ENCODE measurements around the gene CAPN8. TPM values are rescaled to one million over a fixed set of nuclear protein-coding genes. Genes with fewer than 3 reads are reported as not detected.

The CAPN8 gene
- total RNA-seq, 2 experiments from 2014 or later = 0.13 TPM; not detected in 1

DNA sequence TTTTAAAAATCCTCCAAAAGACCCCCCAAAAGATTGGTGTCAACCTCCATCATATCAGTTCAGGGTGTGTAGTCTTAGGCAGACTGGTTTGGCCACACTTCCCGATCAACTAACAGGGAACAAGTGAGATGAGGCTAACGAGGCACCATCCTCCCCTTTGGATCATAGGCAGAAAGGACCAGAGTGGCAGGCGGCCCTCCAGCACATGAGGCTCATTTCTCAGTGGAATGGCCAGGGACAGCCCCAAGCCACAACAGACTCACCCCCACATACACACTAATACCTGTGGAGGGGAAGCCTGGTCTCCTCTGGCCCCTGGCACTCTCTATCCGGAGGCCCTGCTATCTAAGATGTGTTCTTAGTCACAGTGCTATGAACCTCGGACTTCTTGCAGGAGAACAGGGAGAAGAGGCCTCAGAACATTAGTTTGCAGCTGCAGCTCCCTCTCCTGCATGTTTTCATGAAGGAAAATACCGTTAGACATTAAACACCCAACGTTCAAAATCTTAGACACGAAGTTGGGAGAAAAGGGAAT lies 29.6 kb upstream of the CAPN8 start:
- no peak for DNase-seq
- Mint-ChIP-seq H3K27ac (no peak overlapping the region), H3K27me3 (peaks cover 2% of the 10 kb centered on the region), H3K4me1 (peaks cover 10% of the 10 kb centered on the region), H3K4me3 (no peak overlapping the region), H3K9me3 (no peaks in the 10 kb centered on the region), H3K36me3 (ENCODE audit: low read depth) (no peaks in the 10 kb centered on the region)
- ChIA-PET CTCF (interaction anchor here (0.9 to 2.8 kb wide), 11 partner anchors 8 to 564 kb away, joined by 3 to 21 read pairs (median 6); no protein-coding TSS in a partner anchor), POLR2A (interaction anchor here (0.9 kb wide), 1 partner anchor 9 kb away, joined by 3 read pairs; no protein-coding TSS in a partner anchor)

- peaks cover 1% of the 10 kb centered on the region for H3K4me1 Mint-ChIP-seq
- H3K36me3 Mint-ChIP-seq (ENCODE audit: low read depth) = no peaks in the 10 kb centered on the region
- POLR2A ChIA-PET = no interaction called here
- peaks cover 14% of the 10 kb centered on the region for H3K27me3 Mint-ChIP-seq
- H3K27ac Mint-ChIP-seq = no peak overlapping the region
- H3K4me3 Mint-ChIP-seq = no peak overlapping the region
- DNase-seq = no peak
- CTCF ChIA-PET = no interaction called here
- no peaks in the 10 kb centered on the region for H3K9me3 Mint-ChIP-seq
Measured at GRCh38 chr1:223691121-223691520, 25.6 kb upstream of the CAPN8 start.

GRCh38 chr1:223684488-223684792 lies 18.9 kb upstream of the CAPN8 start:
- peaks cover 1% of the 10 kb centered on the region for H3K4me1 Mint-ChIP-seq
- H3K36me3 Mint-ChIP-seq (ENCODE audit: low read depth) = no peaks in the 10 kb centered on the region
- H3K27me3 Mint-ChIP-seq = peaks cover 28% of the 10 kb centered on the region
- no peak overlapping the region for H3K27ac Mint-ChIP-seq
- H3K9me3 Mint-ChIP-seq = no peaks in the 10 kb centered on the region
- CTCF ChIA-PET = interaction anchor here (1.0 to 2.2 kb wide), 3 partner anchors 8 to 550 kb away, joined by 3 to 20 read pairs (median 3); partner anchors contain the start of gene TLR5
- no peak for DNase-seq
- POLR2A ChIA-PET = no interaction called here
- no peak overlapping the region for H3K4me3 Mint-ChIP-seq

DNA sequence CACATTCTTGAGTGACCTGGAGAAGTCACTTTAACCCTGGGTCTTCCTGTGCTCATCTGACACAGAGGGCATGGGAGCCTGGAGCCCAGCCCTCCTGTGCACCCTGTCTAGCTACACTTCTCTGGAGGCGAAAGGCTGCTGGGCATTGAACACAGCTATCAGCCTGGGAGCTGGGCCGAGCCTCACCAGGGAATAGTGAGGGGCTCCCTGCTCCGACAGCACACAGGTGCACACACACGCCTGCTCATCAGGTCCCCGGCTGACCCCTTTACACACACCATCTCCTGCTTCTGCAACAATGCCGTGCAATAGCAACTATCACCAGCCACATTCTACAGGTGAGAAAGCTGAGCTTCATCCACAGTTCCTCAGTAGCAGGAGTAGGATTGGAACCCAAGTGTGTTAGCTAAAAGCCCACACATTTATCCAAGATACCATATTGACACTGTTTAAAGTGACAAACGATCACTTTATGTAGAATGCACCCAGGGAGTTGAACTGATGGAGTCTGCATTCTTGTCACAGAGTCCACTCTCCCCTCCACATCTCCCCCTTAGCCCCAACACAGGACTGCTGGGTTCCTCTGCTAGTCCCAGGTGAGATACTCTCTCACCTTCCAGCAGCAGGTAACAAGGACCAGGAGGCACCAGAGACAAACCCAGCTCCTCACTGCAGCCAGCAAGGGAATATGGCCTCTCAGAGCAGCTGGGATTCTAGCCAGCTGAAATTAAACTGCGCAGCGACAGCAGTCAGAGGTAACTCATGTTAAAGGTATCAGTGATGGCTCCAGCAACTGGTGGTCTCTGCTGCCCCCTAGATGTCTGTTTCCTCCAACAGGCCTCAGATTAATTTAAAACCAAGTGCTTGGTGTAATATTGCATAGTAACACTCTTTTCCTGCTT lies 18.3 kb upstream of the CAPN8 start:
- Mint-ChIP-seq H3K36me3 (ENCODE audit: low read depth) (no peaks in the 10 kb centered on the region), H3K4me1 (peaks cover under 1% of the 10 kb centered on the region)
- CTCF ChIA-PET = interaction anchor here (0.7 to 2.2 kb wide), 7 partner anchors 9 to 557 kb away, joined by 3 to 20 read pairs (median 4); partner anchors contain the start of gene TLR5

DNA sequence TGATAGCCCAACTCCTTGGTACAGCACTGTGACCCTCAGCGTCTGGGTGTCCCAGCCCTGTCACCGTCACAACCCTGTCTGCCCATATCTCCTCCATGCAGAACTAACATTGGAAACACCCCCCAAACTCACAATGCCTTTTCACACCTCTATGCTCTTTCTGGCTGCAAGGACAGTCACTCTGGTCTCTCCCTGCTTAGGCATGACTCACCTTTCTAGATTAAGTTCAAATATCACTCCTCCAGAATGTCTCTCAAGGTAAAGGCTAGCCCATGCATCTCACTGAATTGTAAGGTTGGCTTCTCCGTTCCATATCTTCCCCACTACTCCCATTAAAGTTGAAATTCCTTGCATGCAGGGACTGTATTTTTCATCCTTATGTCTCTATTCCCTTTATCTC lies 17.0 kb upstream of the CAPN8 start:
- H3K27me3 Mint-ChIP-seq = peaks cover 19% of the 10 kb centered on the region
- no peaks in the 10 kb centered on the region for H3K36me3 Mint-ChIP-seq (ENCODE audit: low read depth)
- no peaks in the 10 kb centered on the region for H3K9me3 Mint-ChIP-seq
- H3K27ac Mint-ChIP-seq = no peak overlapping the region
- ChIA-PET POLR2A (no interaction called here), CTCF (interaction anchor here (2.2 kb wide), 1 partner anchor 548 kb away, joined by 20 read pairs; no protein-coding TSS in a partner anchor)
- H3K4me3 Mint-ChIP-seq = no peak overlapping the region
- DNase-seq = no peak
- H3K4me1 Mint-ChIP-seq = no peaks in the 10 kb centered on the region

More for the DNA sequence above, 18.3 kb upstream of the CAPN8 start:
- H3K9me3 Mint-ChIP-seq = no peaks in the 10 kb centered on the region
- no peak overlapping the region for H3K4me3 Mint-ChIP-seq
- peak; percentile 48 for DNase-seq
- H3K27ac Mint-ChIP-seq = no peak overlapping the region
- H3K27me3 Mint-ChIP-seq = peaks cover 25% of the 10 kb centered on the region
- POLR2A ChIA-PET = no interaction called here

- Mint-ChIP-seq H3K36me3 (ENCODE audit: low read depth) (no peaks in the 10 kb centered on the region), H3K27me3 (peaks cover 12% of the 10 kb centered on the region), H3K9me3 (peaks cover 4% of the 10 kb centered on the region), H3K4me3 (no peak overlapping the region), H3K4me1 (no peaks in the 10 kb centered on the region), H3K27ac (no peak overlapping the region)
- no peak for DNase-seq
- ChIA-PET CTCF (interaction anchor here (0.8 to 1.4 kb wide), 2 partner anchors 10 to 547 kb away, joined by 3 read pairs; no protein-coding TSS in a partner anchor), POLR2A (no interaction called here)
Measured at GRCh38 chr1:223680188-223680587, 14.7 kb upstream of the CAPN8 start.

- Mint-ChIP-seq H3K4me3 (no peak overlapping the region), H3K9me3 (peaks cover 11% of the 10 kb centered on the region), H3K27ac (no peak overlapping the region), H3K36me3 (ENCODE audit: low read depth) (no peaks in the 10 kb centered on the region), H3K4me1 (no peaks in the 10 kb centered on the region), H3K27me3 (peaks cover 10% of the 10 kb centered on the region)
- CTCF ChIA-PET = interaction anchor here (1.1 kb wide), 1 partner anchor 17 kb away, joined by 3 read pairs; no protein-coding TSS in a partner anchor
- POLR2A ChIA-PET = no interaction called here
- DNase-seq = no peak
Measured at GRCh38 chr1:223678841-223679240, 13.3 kb upstream of the CAPN8 start.

GRCh38 chr1:223674119-223674890 lies 8.8 kb upstream of the CAPN8 start:
- no peak overlapping the region for H3K4me3 Mint-ChIP-seq
- H3K4me1 Mint-ChIP-seq = no peaks in the 10 kb centered on the region
- POLR2A ChIA-PET = no interaction called here
- H3K27me3 Mint-ChIP-seq = peaks cover 10% of the 10 kb centered on the region
- H3K9me3 Mint-ChIP-seq = peaks cover 11% of the 10 kb centered on the region
- no peaks in the 10 kb centered on the region for H3K36me3 Mint-ChIP-seq (ENCODE audit: low read depth)
- no peak for DNase-seq
- no peak overlapping the region for H3K27ac Mint-ChIP-seq
- CTCF ChIA-PET = interaction anchor here (0.9 to 2.3 kb wide), 2 partner anchors 75 to 541 kb away, joined by 3 to 7 read pairs; no protein-coding TSS in a partner anchor

DNA sequence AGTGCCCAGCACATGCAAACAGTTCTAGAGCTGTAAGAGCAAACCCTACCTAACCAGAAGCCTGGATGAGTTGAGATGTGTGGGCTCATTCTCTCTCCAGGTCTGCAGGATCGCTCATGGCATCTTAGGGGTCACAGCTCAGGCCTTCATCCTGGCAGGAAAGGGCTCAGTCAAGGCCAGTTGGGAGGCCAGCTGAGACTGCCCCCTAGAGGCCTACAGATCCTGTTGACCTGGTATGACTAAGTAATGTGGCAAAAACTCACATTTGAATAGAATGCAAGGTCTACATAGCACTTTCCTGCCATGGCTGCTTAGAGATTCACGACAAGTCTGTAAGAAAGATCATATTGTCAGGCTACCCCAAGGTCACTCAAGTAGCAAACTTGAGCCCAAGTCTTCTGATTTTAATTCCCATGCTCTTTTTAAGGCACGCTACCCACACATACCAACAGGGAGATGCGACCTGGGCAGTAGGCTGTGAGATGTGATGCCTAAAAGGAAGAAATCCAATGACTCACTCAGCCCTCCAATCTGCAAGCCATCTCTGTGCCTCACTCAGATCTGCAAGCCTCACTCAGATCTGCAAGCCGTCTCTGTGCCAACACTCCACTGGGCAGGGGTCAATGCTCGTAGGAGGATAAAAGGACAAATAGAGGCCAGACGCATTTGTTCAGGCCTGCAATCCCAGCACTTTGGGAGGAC lies 5.1 kb upstream of the CAPN8 start:
- CTCF ChIA-PET = interaction anchor here (0.8 kb wide), 1 partner anchor 10 kb away, joined by 3 read pairs; no protein-coding TSS in a partner anchor
- Mint-ChIP-seq H3K9me3 (peaks cover 8% of the 10 kb centered on the region), H3K4me1 (no peaks in the 10 kb centered on the region), H3K27me3 (peaks cover 10% of the 10 kb centered on the region), H3K36me3 (ENCODE audit: low read depth) (no peaks in the 10 kb centered on the region), H3K4me3 (no peak overlapping the region), H3K27ac (no peak overlapping the region)
- peak; percentile 28 for DNase-seq
- POLR2A ChIA-PET = no interaction called here

GRCh38 chr1:223669003-223669795 lies 3.7 kb upstream of the CAPN8 start:
- Mint-ChIP-seq H3K4me3 (no peak overlapping the region), H3K9me3 (no peaks in the 10 kb centered on the region), H3K27ac (no peak overlapping the region), H3K36me3 (ENCODE audit: low read depth) (no peaks in the 10 kb centered on the region), H3K4me1 (no peaks in the 10 kb centered on the region), H3K27me3 (peaks cover 7% of the 10 kb centered on the region)
- POLR2A ChIA-PET = no interaction called here
- DNase-seq = no peak
- CTCF ChIA-PET = interaction anchor here (0.7 kb wide), 1 partner anchor 534 kb away, joined by 3 read pairs; no protein-coding TSS in a partner anchor

- H3K36me3 Mint-ChIP-seq (ENCODE audit: low read depth) = no peaks in the 10 kb centered on the region
- H3K4me3 Mint-ChIP-seq = no peak overlapping the region
- no peak overlapping the region for H3K27ac Mint-ChIP-seq
- peaks cover 11% of the 10 kb centered on the region for H3K27me3 Mint-ChIP-seq
- no peak for DNase-seq
- ChIA-PET POLR2A (no interaction called here), CTCF (interaction anchor here (0.8 kb wide), 1 partner anchor 137 kb away, joined by 3 read pairs; no protein-coding TSS in a partner anchor)
- H3K4me1 Mint-ChIP-seq = no peaks in the 10 kb centered on the region
- no peaks in the 10 kb centered on the region for H3K9me3 Mint-ChIP-seq
Measured at GRCh38 chr1:223667484-223668182, 2.1 kb upstream of the CAPN8 start.
